MV-4-11 (cell line): ENCODE measurements around the gene FMNL1.

Experiments
- DNase-seq: peaks from one replicate; lab custom pipeline; 2025; lab: John Stamatoyannopoulos, UW

FMNL1 gene

DNA sequence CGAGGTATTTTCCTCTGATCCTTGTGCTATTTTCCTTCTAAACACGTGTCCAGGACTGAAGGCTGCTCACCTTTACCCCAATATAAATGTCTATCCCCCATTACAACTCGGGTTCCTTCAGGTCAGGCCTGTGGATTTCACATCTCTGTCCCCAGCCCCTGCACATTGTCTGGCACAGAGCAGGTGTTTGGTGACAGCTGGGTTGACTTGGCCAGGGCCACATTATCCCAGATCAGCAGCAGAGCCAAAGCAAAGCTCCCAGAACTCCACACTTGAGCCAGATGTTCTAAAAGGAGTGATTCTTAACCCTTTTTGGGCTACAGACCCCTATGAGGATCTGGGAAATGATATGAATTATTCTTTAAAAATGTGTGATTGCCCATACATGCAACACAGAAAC is 58.2 kb downstream of the FMNL1 start:
- DNase-seq = no peak

DNA sequence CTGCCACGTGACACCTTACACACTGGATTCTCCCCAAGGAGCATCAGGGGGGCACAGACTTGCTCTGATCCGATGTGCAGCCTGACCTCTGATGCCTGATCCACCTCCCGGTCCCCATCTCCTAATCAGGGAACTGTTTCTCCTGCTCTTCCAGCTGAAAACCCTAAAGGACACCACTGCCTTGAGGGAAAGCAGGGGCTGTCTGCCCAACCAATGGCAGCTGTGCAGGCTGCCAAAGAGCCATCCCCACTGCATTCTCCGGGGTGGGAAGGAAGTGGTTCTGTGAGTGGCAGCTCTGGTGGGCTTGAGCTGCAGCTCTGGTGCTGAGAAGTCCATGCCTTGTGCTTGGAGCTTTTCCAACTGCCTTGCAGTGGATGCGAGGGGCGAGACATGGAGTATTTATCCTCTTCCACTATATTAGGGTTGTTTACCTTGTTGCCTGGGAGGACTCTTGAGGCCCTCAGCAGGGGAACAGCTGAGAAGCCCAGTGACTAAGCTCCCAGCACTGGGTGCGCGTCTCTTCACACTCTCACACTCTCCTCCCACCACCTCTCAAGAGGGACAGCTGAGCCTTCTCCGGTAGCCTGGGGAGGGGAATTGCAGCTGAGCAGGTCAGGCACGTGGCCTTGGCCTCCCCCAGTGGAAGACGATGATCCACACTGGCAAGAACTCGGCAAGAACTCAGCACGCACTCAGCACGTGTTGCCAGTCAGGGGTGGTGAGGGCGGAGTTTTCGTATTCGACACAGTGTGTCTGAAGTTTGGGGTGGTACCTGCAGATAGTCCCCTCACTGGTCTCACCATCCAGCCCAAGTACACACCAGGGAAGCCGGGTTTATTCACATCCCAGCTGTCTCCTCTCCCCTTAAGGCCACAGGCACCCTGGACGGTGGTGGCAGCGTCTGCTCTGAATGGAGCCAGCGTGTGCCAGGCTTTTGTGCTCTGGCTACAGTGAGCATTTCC is 61.3 kb downstream of the FMNL1 start:
- DNase-seq = no peak

DNA sequence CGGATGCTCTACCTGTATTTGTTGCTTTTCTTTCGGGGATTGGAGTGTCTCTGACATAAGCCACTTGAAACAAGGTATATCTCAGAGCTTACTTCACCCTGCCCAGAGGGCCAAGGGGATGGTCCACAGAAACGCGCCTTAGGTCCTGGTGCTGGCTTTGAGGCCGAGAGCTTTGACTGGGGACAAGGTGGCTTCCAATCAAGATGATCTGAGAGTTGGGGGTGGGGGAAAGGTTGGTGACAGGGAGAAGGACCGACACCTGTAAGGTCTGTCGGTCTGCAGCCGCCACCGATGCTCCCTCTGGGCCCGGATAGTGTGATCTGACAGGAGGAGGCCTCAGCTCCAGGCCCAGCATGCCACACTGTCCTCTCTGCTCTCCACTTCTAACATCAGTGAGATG is 62.0 kb downstream of the FMNL1 start:
- DNase-seq = no peak

- no peak for DNase-seq
Measured at GRCh38 chr17:45284176-45285140, 62.8 kb downstream of the FMNL1 start.

GRCh38 chr17:45286286-45286685 is 64.6 kb downstream of the FMNL1 start:
- no peak for DNase-seq

GRCh38 chr17:45287526-45288500 is 66.1 kb downstream of the FMNL1 start:
- DNase-seq = no peak

DNA sequence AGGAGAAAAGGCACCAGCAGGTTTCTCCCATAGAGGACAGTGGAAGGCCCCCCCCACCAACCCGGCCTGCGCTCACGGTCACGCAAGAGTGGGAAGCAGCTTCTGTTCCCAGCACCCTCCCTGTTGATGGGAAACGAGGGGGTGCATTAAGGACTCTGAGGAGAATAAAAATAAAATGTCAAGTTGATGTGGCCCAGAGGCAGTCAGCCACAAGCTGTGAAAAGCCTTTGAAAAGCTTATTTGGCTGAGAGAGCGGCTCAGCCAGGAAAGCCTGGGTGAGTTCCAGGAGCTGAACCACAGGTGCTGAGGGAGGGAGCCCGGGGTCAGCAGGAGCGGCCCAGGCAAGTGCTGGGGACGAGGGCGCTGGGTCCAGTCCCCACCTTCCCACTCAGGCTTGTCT is 67.1 kb downstream of the FMNL1 start:
- DNase-seq = no peak

- DNase-seq = peak; percentile 18
Measured at GRCh38 chr17:45289301-45290268, 67.9 kb downstream of the FMNL1 start.

GRCh38 chr17:45290269-45290765 is 68.6 kb downstream of the FMNL1 start:
- no peak for DNase-seq

DNA sequence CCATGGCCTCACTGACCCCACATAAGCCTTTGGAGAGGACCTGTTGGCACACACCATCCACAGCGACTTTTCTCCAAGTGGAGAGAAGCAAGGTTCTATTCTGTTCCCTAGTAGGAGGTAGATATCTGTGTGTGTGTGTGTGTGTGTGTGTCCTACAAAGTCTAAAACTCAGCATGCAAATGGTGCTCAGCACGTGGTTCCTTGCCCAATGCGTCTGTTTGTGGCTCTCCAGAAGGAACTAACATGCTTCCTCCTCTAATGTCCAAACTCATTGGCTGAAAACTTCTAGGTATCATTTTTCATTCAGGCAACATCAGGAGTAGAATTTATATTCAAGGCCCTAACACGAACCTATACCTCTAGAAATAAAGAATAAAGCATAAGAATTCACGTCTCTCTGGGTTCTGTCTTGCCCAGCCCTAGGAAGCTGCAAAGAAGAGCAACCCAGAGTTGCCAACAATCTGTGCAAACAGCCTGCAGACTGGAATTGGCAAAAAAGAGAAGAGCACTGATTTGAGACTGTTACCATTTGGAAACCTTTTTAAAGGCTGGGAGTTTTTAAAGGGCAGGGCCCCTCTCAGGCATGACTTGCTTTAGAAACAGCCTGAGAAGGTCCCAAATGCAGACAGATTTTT is 69.6 kb downstream of the FMNL1 start:
- peak; percentile 87 for DNase-seq

DNA sequence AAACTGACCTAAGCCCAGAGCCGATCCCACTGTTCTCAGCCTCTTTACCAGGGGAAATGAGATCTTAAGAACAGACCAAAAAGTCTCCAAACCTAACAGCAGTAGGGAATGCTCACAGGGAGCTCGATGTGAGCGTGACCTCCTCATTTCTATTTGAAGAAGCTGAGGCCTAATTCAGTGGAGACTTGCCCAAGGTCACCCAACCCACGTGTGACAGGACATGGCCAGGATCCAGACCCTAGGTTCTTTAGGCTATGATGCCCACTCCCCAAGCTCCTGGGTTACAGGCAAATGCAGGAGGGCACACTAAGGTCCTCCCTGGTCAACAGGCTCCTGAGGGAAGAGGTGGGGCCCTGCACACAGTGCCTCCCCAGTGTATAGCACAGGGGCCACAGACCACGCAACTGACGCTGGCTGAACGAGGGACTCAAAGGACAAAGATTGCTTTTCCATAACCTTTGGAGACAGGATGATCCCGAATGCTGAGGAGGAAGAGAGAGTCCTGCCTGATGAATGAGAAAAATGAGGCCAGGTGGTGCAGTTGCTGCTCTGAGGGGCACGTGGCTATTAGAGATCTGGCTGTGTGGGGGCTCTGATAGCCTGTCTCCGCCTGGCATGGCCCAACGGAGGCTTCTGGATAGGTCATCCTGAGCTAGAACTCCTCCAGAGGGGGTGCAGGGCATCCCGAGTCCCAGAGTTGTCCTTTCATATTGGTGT is 71.2 kb downstream of the FMNL1 start:
- DNase-seq = no peak

GRCh38 chr17:45293413-45294211 is 71.9 kb downstream of the FMNL1 start:
- peak; percentile 81 for DNase-seq

DNA sequence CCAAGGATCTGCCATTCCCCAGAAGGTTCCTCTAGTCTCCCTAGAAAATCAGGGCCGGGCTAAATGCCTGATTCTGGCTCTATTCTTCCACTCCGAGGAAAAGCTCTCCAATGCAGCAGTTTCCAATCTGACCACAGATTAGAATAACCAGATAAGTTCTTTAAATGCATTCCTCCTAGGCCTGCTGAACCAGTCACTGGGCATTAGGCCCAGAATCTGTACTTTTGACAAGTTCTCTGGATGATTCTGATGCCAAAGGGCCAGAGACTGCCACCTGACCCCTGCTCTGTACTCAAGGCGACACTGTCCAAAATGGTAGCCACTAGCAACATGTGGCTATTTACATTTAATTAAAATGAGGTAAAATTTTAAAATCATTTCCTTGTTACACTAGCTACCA is 72.8 kb downstream of the FMNL1 start:
- no peak for DNase-seq

DNA sequence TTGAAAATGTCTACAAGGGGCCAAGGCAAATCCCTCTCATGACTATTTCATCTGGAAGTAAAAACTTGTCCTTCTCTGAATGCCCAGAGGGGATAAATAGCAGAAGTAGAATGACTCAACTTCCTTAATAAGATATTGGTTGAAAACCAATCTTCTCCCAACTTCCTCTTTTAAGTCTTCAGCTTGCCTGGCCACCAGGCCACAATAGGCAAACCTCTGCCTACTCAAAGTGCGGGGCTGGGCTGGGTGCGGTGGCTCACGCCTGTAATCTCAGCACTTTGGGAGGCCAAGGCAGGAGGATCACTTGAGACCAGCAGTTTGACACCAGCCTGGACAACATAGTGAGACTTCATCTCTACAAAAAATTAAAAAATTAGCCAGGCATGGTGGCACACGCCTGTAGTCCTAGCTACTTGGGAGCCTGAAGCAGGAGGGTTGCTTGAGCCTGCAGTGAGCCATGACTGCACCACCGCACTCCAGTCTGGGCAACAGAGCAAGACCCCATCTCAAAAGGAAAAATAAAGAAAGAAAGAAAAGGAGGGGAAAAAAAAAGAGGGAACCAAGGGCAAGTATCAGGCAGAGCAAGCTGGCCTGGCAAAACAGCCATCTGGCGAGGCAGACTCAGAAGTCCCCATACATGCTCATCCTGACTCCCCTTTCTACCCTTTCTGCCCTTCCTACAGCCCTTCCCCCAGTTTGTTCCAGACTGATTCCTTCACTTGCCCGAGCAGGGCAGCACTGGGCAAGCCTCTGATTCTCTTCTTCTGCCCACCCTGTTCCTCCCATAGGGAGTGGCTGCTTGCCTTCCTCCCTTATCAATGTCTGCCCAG is 74.5 kb downstream of the FMNL1 start:
- DNase-seq = peak; percentile 99

DNA sequence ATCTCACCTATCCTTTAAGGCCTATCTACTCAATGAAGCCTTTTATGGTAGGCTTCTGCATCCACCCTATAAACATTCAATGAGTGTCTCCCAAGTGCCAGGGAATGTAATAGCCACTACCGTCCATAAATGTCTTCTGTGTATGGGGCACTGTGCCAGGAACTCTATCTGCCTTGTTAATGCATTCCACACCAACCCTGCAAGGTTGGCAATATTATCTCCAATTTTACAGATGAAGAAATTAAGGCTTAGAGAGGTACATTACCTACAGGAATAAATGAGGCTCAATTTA is 75.1 kb downstream of the FMNL1 start:
- no peak for DNase-seq
